Astrocyte of the cerebellum (primary cell): ENCODE measurements around the gene FTH1.

Source experiments
- DNase-seq: peaks from one replicate; pipeline ENCODE4 v3.0.0-alpha.2; 2011; ENCODE audit warnings: low read depth
- H3K4me3 ChIP-seq: 2 replicates; pipeline ENCODE4 v1.5.1; 2011; ENCODE audit warnings: mild to moderate bottlenecking, low read depth, low read length, moderate library complexity
- in situ Hi-C: cut with HindIII; loops from 2 replicates; pipeline ENCODE4 v1.10.0; 2017; ENCODE audit warnings: low sequenced_read_pairs
- TF ChIP-seq, protein P1 (sequence below): IDR thresholded peaks from 2 replicates; pipeline ENCODE4 v1.5.1; 2012; ENCODE audit warnings: low read length, low read depth, moderate library complexity, mild to moderate bottlenecking; ENCODE audit errors: missing control alignments

FTH1 gene

DNA sequence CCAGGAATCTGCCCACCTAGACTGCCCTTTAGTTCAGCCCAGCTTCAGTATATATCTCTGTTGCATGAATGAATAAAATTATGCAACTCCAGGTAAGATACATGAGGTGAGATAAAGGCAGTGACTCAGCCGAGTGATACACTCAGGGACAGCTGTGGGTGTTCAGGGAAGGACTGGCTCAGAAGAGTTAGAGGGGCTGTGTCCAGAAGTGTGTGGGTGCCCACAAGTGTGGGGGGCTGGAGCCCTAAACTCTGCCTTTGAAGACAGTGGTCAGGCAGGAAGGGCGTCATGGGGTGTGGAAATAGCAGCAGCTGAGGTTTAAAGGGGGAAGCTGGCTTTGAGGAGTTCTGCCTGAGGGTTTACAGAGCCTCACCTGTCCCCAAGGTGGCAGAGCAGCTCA is 8.3 kb downstream of the FTH1 start:
- DNase-seq, result no peak
- TF ChIP-seq, protein P1, sequence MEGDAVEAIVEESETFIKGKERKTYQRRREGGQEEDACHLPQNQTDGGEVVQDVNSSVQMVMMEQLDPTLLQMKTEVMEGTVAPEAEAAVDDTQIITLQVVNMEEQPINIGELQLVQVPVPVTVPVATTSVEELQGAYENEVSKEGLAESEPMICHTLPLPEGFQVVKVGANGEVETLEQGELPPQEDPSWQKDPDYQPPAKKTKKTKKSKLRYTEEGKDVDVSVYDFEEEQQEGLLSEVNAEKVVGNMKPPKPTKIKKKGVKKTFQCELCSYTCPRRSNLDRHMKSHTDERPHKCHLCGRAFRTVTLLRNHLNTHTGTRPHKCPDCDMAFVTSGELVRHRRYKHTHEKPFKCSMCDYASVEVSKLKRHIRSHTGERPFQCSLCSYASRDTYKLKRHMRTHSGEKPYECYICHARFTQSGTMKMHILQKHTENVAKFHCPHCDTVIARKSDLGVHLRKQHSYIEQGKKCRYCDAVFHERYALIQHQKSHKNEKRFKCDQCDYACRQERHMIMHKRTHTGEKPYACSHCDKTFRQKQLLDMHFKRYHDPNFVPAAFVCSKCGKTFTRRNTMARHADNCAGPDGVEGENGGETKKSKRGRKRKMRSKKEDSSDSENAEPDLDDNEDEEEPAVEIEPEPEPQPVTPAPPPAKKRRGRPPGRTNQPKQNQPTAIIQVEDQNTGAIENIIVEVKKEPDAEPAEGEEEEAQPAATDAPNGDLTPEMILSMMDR, result no peak
- H3K4me3 ChIP-seq, result no peak overlapping the region
- in situ Hi-C loops, result no loop called here

DNA sequence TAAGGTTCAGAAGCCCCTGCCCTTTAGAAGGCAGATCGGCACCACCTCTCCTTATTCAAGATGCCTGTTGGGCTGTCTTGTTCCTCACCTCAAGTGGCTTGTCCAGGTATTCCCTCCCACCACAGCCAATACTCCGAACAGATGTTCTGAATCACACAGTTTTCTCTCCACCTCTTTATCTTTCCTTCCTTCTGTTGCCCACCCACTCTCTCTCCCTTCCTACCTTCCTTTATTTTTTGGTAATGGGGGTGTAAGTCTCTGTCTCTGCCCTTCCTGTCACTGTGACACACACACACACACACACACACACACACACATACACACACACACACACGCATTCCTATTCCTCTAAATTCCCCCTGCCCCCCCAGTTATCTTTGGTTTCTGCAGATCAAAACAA is 8.8 kb downstream of the FTH1 start:
- DNase-seq, result no peak
- in situ Hi-C loops, result no loop called here
- TF ChIP-seq, protein P1, result no peak
- no peak overlapping the region for H3K4me3 ChIP-seq

DNA sequence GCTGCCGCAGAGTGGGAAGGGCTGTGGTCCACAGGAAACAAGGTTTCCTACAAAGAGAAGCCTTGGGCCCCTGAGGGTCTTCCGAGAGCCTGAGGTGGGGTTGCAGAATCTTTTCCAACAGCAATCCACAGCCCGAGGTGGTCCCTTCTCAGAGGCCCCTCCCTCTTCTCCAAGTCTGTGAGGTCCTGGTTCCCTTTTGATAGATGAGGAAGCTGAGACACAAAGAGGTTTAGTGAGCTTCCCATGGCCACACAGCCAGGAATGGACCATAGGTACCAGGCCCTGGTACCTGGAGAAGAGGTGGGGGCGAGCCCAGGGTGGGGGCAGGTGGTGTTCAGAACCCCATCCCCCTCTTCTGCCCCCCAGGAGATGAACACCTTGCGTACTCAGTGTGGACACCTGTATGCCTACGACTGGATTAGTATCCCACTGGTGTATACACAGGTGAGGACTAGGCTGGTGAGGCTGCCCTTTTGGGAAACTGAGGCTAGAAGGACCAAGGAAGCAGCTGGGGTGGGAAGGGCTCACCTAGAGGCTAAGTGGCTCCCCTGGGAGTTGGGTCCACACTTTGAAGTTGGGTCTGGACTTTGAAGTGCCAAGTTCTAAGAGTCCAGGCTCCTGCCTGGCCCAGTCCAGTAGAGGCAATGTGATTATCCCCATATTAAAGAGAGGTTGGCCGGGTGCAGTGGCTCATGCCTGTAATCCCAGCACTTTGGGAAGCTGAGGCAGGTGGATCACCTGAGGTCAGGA is 10.2 kb downstream of the FTH1 start:
- H3K4me3 ChIP-seq, result no peak overlapping the region
- TF ChIP-seq, protein P1, result no peak
- in situ Hi-C loops, result no loop called here
- DNase-seq, result no peak

DNA sequence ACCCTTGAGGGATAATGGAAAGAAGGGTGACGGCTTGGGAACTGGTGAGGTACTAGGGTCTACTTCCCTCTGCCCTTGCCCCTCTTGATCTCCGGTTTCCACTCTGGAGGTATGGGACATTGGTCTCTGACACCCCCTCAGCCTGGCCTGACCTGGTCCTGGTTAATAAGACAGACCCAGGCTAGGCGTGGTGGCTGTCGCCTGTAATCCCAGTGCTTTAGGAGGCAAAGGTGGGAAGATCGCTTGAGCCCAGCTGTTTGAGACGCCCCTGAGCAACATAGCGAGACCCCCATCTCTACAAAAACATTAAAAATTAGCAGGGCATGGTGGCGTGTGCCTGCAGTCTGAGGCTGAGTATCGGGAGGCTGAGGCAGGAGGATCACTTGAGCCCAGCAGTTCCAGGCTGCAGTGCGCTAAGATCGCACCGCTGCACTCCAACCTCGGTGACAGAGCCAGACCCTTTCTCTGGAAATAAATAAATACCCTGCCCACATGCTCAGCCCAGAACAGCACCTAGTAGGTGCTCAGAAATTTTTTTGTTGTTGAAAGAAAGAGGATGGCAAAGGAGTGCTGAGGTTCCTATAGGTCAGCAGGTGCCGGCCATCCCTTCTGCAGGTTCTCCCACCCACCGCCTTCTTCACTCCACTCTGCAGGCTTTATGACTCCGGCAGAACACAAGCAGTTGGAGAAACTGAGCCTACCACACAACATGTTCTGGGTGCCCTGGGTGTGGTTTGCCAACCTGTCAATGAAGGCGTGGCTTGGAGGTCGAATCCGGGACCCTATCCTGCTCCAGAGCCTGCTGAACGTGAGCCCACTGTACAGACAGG is 11.0 kb downstream of the FTH1 start:
- no peak overlapping the region for H3K4me3 ChIP-seq
- TF ChIP-seq, protein P1, result no peak
- in situ Hi-C loops, result no loop called here
- no peak for DNase-seq

DNA sequence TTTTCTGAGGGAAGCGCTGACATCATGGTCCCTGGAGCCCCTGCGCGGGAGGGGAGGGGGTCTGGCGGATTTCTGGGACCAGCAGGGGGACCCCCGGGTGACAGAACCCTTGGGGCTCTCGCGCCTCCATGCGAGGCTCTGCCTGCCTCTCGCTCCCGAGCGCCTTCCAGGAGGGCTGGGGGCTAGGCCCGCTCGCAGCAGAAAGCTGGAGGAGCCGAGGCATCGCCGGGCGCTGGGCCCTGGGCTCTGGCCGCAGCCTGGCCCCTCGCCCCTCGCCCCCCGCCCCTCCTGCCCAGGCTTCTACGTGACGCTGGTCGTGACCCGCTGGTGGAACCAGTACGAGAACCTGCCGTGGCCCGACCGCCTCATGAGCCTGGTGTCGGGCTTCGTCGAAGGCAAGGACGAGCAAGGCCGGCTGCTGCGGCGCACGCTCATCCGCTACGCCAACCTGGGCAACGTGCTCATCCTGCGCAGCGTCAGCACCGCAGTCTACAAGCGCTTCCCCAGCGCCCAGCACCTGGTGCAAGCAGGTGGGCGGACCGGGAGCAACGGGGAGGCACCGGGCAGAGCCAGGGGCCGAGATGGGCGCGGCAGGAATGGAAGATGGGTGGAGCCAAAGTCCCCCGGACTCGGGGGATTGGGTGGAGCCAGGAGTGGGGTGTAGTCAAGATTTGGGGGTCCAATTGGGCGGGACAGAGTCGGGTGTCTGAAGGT is 11.9 kb downstream of the FTH1 start:
- H3K4me3 ChIP-seq, result no peak overlapping the region
- TF ChIP-seq, protein P1, result no peak
- DNase-seq, result no peak
- in situ Hi-C loops, result no loop called here

DNA sequence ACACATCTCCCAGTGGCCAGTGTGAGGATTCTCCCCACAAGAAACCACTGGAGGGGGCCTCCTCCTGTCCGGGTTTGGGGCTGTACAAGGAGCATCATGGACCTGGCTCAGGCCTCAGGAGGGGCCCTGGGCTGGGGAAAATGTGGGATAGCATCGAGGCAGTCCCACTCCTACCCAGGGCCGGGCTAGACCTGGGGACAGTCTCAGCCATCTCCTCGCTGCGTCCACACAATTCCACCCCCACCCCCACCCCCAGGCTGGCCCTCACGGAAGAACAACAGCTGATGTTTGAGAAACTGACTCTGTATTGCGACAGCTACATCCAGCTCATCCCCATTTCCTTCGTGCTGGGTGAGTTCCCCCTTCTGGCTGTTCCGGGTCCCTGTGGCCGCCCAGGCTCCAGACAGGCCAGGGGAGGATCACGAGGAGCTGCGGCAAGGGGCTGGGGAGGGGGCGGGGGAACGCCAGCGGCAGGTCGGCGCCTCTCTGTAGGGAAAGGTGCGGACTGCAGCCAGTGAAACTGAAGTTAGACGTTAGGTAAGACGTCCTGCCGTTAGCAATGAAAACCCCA is 12.5 kb downstream of the FTH1 start:
- no peak overlapping the region for H3K4me3 ChIP-seq
- DNase-seq, result no peak
- in situ Hi-C loops, result no loop called here
- TF ChIP-seq, protein P1, result no peak
